Adrenal gland (tissue), 5 donors: ENCODE measurements around the gene STOML1.
"Not testable (repeated sequence)": the region's sequence is repeated elsewhere in the genome, so short reads cannot be mapped to it uniquely, and the experiment has no call there.

Source experiments
- POLR2A ChIP-seq, 2 donors: fragments of 450-650 bp; IDR thresholded peaks; one replicate each; pipeline ENCODE4 v1.6.1; 2017; ENCODE audit warnings: antibody characterized with exemption in 2 of 2, mild to moderate bottlenecking in 2 of 2, moderate library complexity in 1 of 2
- TF ChIP-seq, protein P1 (sequence below), 6 experiments: fragments of 450-650 bp in 4 of 6; fragments of 200-600 bp in 2 of 6; sonication (generic) in 1 of 6; IDR thresholded peaks; 1 replicate in 5 of 6; 2 replicates in 1 of 6; pipeline versions ENCODE4 v1.5.1 to v1.8.0; 2016 to 2021; ENCODE audit warnings: antibody characterized with exemption in 6 of 6, mild to moderate bottlenecking in 2 of 6, moderate library complexity in 1 of 6
- donor health status: DM: no; HTN: no; CAD: no.

DNA sequence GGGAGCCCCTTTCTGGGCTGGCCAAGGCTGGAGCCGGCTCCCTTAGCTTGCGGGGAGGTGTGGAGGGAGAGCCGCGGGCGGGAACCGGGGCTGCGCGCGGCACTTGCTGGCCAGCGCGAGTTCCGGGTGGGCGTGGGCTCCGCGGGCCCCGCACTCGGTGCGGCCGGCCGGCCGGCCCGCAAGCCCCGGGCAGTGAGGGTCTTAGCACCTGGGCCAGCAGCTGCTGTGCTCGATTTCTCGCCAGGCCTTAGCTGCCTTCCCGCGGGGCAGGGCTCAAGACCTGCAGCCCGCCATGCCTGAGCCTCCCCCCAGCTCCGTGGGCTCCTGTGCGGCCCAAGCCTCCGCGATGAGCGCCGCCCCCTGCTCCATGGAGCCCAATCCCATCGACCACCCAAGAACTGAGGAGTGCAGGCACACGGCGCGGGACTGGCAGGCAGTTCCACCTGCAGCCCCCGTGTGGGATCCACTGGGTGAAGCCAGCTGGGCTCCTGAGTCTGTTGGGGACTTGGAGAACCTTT lies 18.4 kb downstream of the STOML1 start:
- TF ChIP-seq, protein P1, sequence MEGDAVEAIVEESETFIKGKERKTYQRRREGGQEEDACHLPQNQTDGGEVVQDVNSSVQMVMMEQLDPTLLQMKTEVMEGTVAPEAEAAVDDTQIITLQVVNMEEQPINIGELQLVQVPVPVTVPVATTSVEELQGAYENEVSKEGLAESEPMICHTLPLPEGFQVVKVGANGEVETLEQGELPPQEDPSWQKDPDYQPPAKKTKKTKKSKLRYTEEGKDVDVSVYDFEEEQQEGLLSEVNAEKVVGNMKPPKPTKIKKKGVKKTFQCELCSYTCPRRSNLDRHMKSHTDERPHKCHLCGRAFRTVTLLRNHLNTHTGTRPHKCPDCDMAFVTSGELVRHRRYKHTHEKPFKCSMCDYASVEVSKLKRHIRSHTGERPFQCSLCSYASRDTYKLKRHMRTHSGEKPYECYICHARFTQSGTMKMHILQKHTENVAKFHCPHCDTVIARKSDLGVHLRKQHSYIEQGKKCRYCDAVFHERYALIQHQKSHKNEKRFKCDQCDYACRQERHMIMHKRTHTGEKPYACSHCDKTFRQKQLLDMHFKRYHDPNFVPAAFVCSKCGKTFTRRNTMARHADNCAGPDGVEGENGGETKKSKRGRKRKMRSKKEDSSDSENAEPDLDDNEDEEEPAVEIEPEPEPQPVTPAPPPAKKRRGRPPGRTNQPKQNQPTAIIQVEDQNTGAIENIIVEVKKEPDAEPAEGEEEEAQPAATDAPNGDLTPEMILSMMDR (IDR thresholded peaks at IDR 0.05) = not testable (repeated sequence)
- not testable (repeated sequence) for TF ChIP-seq POLR2A (IDR thresholded peaks at IDR 0.05)
